Keratinocyte (primary cell): ENCODE results near the gene RTN3. TPM values are rescaled to one million over a fixed set of nuclear protein-coding genes. Genes with fewer than 3 reads are reported as not detected.

Source experiments
- DNase-seq: peaks from one replicate; pipeline ENCODE4 v3.0.0-alpha.2; 2011; ENCODE audit warnings: low read depth, missing footprints, low spot score
- FAIRE-seq: peaks from 2 replicates; lab custom pipeline; 2011; peaks lifted over from hg19 to GRCh38; lab: Jason Lieb, UNC
- H2AFZ ChIP-seq: 2 replicates; pipeline ENCODE4 v1.6.0; 2012; ENCODE audit warnings: low read length, control low read depth, inconsistent platforms; ENCODE audit not compliant: control insufficient read depth
- H3K27ac ChIP-seq: 2 replicates; pipeline ENCODE4 v1.5.1; 2011; ENCODE audit warnings: low read length; ENCODE audit not compliant: control insufficient read depth, insufficient read depth
- H3K27me3 ChIP-seq: 3 replicates; pipeline ENCODE4 v1.6.0; 2011; ENCODE audit warnings: low read length; ENCODE audit not compliant: control insufficient read depth, insufficient read depth; ENCODE audit errors: extremely low read depth
- H3K36me3 ChIP-seq, 2 experiments: 2 replicates in 1 of 2; 3 replicates in 1 of 2; pipeline ENCODE4 v1.5.1; 2011; ENCODE audit warnings: low read length in 2 of 2, mild to moderate bottlenecking in 1 of 2; ENCODE audit not compliant: control insufficient read depth in 2 of 2, insufficient read depth in 2 of 2; ENCODE audit errors: extremely low read depth in 1 of 2
- H3K4me1 ChIP-seq: 3 replicates; pipeline ENCODE4 v1.5.1; 2011; ENCODE audit warnings: low read length; ENCODE audit not compliant: control insufficient read depth, insufficient read depth; ENCODE audit errors: extremely low read depth
- H3K4me2 ChIP-seq: 3 replicates; pipeline ENCODE4 v1.6.0; 2011; ENCODE audit warnings: low read depth, low read length; ENCODE audit not compliant: control insufficient read depth, insufficient read depth; ENCODE audit errors: extremely low read depth
- H3K4me3 ChIP-seq, 3 experiments: fragments of 200-600 bp in 1 of 3; sonication (generic) in 1 of 3; 2 replicates in 2 of 3; 3 replicates in 1 of 3; pipeline ENCODE4 v1.5.1; 2011 to 2016; ENCODE audit warnings: low read length in 3 of 3, mild to moderate bottlenecking in 3 of 3, control low read depth in 2 of 3, inconsistent platforms in 1 of 3, low read depth in 1 of 3, mixed read lengths in 1 of 3, mixed run types in 1 of 3, moderate library complexity in 1 of 3; ENCODE audit not compliant: control insufficient read depth in 2 of 3, insufficient read depth in 2 of 3; ENCODE audit errors: extremely low read depth in 1 of 3
- H3K79me2 ChIP-seq: 2 replicates; pipeline ENCODE4 v1.6.0; 2012; ENCODE audit warnings: low read length; ENCODE audit not compliant: control insufficient read depth, insufficient read depth
- H3K9ac ChIP-seq: 3 replicates; pipeline ENCODE4 v1.6.0; 2011; ENCODE audit warnings: low read length; ENCODE audit not compliant: control insufficient read depth, insufficient read depth; ENCODE audit errors: extremely low read depth
- H3K9me1 ChIP-seq: 3 replicates; pipeline ENCODE4 v1.6.0; 2011; ENCODE audit warnings: low read length; ENCODE audit not compliant: control insufficient read depth, insufficient read depth; ENCODE audit errors: extremely low read depth
- H3K9me3 ChIP-seq: 2 replicates; pipeline ENCODE4 v1.5.1; 2012; ENCODE audit warnings: low read depth, low read length; ENCODE audit not compliant: control insufficient read depth
- H4K20me1 ChIP-seq: 3 replicates; pipeline ENCODE4 v1.6.0; 2011; ENCODE audit warnings: low read length; ENCODE audit not compliant: control insufficient read depth, insufficient read depth; ENCODE audit errors: extremely low read depth
- CTCF ChIP-seq, 3 experiments: IDR thresholded peaks in 1 of 3; conservative IDR thresholded peaks in 1 of 3; optimal IDR thresholded peaks in 1 of 3; 2 replicates in 2 of 3; 3 replicates in 1 of 3; pipeline versions ENCODE3 to v1.5.1; 2011; ENCODE audit warnings: low read length in 3 of 3, mild to moderate bottlenecking in 3 of 3, moderate library complexity in 2 of 3, control low read depth in 1 of 3, inconsistent platforms in 1 of 3; ENCODE audit not compliant: insufficient read depth in 2 of 3; ENCODE audit errors: extremely low read depth in 1 of 3
- EZH2 ChIP-seq: IDR thresholded peaks from one replicate; pipeline ENCODE4 v1.6.1; 2012; ENCODE audit warnings: inconsistent platforms, mild to moderate bottlenecking, low read length, moderate library complexity
- dilution Hi-C: fragments of 300-500 bp; cut with MboI; formaldehyde crosslinking; loops from one replicate; pipeline ENCODE4 v1.7.0; 2020; ENCODE audit warnings: low sequenced_read_pairs; ENCODE audit not compliant: extremely low pct_ligation_motif_present
- polyA plus RNA-seq, 5 experiments: library from polyadenylated mRNA; depleted of rRNA in 3 of 5; stranded (reverse) in 3 of 5; stranded (forward) in 1 of 5; unstranded in 1 of 5; fragments of >200 nt; gene quantifications; 1 replicate in 1 of 5; 2 replicates in 3 of 5; 3 replicates in 1 of 5; pipeline versions ENCODE4 v1.2.1 to v1.2.3, GENCODE V29; 2011 to 2012; ENCODE audit warnings: missing spikeins in 2 of 5, low read depth in 1 of 5, low replicate concordance in 1 of 5

RTN3 gene
- polyA plus RNA-seq, 1 donor (not counting 4 experiments of a cell fraction or from before 2014, with no cell fraction given): 50.8 TPM

- Histone ChIP-seq H2AFZ (no peak overlapping the region), H3K4me3 (no peak overlapping the region), H3K9me3 (no peaks in the 10 kb centered on the region), H3K4me2 (no peak overlapping the region), H3K4me1 (peaks cover 20% of the 10 kb centered on the region), H3K27me3 (no peaks in the 10 kb centered on the region), H3K9me1 (no peaks in the 10 kb centered on the region), H3K27ac (no peak overlapping the region), H3K9ac (no peak overlapping the region), H4K20me1 (no peaks in the 10 kb centered on the region), H3K79me2 (peaks cover 33% of the 10 kb centered on the region), H3K36me3 (no peaks in the 10 kb centered on the region)
- TF ChIP-seq CTCF (optimal IDR thresholded peaks at IDR 0.05 in 1 of 3, IDR thresholded peaks at IDR 0.05 in 1 of 3, conservative IDR thresholded peaks at IDR 0.05 in 1 of 3; ENCODE audit: extremely low read depth in 1 of 3, insufficient read depth in 2 of 3, low read length in 3 of 3) (no peak), EZH2 (no peak)
- DNase-seq (no peak), FAIRE-seq (no peak)
- dilution Hi-C loops: no loop called here
These were observed 13.3 kb downstream of the RTN3 start for GRCh38 chr11:63694596-63694995.

GRCh38 chr11:63698976-63699733 is 17.9 kb downstream of the RTN3 start:
- no peaks in the 10 kb centered on the region for H4K20me1 ChIP-seq
- H3K4me3 ChIP-seq: no peak overlapping the region
- H3K27me3 ChIP-seq: no peaks in the 10 kb centered on the region
- no peak overlapping the region for H3K27ac ChIP-seq
- FAIRE-seq (no peak), DNase-seq (no peak)
- dilution Hi-C loops: no loop called here
- peaks cover 11% of the 10 kb centered on the region for H3K79me2 ChIP-seq
- TF ChIP-seq EZH2: no peak
- no peak for TF ChIP-seq CTCF (optimal IDR thresholded peaks at IDR 0.05 in 1 of 3, IDR thresholded peaks at IDR 0.05 in 1 of 3, conservative IDR thresholded peaks at IDR 0.05 in 1 of 3; ENCODE audit: extremely low read depth in 1 of 3, insufficient read depth in 2 of 3, low read length in 3 of 3)
- no peaks in the 10 kb centered on the region for H3K9me1 ChIP-seq
- no peaks in the 10 kb centered on the region for H3K9me3 ChIP-seq
- H3K4me1 ChIP-seq: peaks cover 10% of the 10 kb centered on the region
- no peak overlapping the region for H3K4me2 ChIP-seq
- no peak overlapping the region for H2AFZ ChIP-seq
- no peak overlapping the region for H3K9ac ChIP-seq
- H3K36me3 ChIP-seq: peaks cover 0 to 1% of the 10 kb centered on the region in 2 experiments
